Measurements from ENCODE around the gene P2RY6. TPM values are rescaled to one million over a fixed set of nuclear protein-coding genes. Genes with fewer than 3 reads are reported as not detected.

The P2RY6 gene
- total RNA-seq, 2 experiments from 2014 or later = not detected

DNA sequence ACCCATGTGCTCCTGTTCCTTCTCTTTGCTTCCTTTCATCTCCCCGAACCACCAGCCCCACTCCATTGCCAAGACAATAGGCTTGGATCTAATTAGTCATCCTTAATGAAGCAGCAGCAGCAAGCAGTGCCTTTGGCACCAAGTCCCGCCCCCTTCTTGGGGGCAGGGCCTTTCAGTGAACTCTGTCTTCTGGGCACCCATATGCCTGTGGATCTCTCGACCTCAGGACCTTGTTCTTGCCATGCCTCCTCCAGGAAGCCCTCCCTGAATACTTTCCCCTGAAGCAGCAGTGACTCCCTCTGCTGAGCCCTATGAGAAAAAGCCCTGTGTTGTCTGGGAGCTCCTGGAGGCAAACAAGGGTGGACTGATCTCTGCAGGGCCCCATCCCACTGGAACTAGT, 68.0 kb downstream of the P2RY6 start:
- Mint-ChIP-seq H3K4me3 (no peak overlapping the region), H3K27me3 (no peaks in the 10 kb centered on the region), H3K27ac (no peak overlapping the region), H3K36me3 (ENCODE audit: low read depth) (no peaks in the 10 kb centered on the region), H3K9me3 (no peaks in the 10 kb centered on the region), H3K4me1 (ENCODE audit: low read depth) (no peaks in the 10 kb centered on the region)
- ATAC-seq (no peak), DNase-seq (no peak)
- ChIA-PET POLR2A (interaction anchor here (1.2 kb wide), 1 partner anchor 22 kb away, joined by 3 read pairs; no protein-coding TSS in a partner anchor), CTCF (interaction anchor here (1.5 to 1.6 kb wide), 2 partner anchors 11 to 53 kb away, joined by 4 to 7 read pairs; no protein-coding TSS in a partner anchor)
- intact Hi-C loops (cut with micrococcal nuclease) = no loop called here
- TF ChIP-seq, protein P1, sequence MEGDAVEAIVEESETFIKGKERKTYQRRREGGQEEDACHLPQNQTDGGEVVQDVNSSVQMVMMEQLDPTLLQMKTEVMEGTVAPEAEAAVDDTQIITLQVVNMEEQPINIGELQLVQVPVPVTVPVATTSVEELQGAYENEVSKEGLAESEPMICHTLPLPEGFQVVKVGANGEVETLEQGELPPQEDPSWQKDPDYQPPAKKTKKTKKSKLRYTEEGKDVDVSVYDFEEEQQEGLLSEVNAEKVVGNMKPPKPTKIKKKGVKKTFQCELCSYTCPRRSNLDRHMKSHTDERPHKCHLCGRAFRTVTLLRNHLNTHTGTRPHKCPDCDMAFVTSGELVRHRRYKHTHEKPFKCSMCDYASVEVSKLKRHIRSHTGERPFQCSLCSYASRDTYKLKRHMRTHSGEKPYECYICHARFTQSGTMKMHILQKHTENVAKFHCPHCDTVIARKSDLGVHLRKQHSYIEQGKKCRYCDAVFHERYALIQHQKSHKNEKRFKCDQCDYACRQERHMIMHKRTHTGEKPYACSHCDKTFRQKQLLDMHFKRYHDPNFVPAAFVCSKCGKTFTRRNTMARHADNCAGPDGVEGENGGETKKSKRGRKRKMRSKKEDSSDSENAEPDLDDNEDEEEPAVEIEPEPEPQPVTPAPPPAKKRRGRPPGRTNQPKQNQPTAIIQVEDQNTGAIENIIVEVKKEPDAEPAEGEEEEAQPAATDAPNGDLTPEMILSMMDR (IDR thresholded peaks at IDR 0.05) = no peak

DNA sequence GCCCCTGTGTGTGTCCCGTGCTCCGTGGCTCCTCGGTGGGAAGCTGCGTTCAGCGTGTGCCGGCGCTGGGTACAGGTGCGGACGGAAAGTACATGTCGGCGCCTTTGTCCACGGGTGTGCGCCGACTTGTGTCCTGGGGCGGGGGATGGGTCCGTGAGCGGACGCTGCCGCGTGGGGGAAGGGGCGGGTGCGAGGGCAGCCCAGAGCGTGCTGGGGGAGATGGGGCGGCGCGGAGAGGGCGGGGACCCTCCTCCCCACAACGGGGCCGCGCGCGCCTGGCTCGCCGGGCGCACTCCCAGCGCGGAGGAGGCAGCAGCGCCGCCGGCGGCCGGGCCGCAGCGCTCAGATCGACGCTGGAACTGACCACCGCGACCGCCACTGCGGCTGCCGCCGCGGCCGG, 70.5 kb downstream of the P2RY6 start:
- Mint-ChIP-seq H3K9me3 (no peaks in the 10 kb centered on the region), H3K27ac (no peak overlapping the region), H3K4me1 (ENCODE audit: low read depth) (no peaks in the 10 kb centered on the region), H3K4me3 (no peak overlapping the region), H3K36me3 (ENCODE audit: low read depth) (no peaks in the 10 kb centered on the region), H3K27me3 (no peaks in the 10 kb centered on the region)
- TF ChIP-seq, protein P1 (IDR thresholded peaks at IDR 0.05) = no peak
- ChIA-PET CTCF (interaction anchor here (1.5 to 2.2 kb wide), 2 partner anchors 8 to 18 kb away, joined by 4 to 7 read pairs; no protein-coding TSS in a partner anchor), POLR2A (no interaction called here)
- no peak for ATAC-seq
- intact Hi-C loops (cut with micrococcal nuclease) = no loop called here
- DNase-seq = no peak

DNA sequence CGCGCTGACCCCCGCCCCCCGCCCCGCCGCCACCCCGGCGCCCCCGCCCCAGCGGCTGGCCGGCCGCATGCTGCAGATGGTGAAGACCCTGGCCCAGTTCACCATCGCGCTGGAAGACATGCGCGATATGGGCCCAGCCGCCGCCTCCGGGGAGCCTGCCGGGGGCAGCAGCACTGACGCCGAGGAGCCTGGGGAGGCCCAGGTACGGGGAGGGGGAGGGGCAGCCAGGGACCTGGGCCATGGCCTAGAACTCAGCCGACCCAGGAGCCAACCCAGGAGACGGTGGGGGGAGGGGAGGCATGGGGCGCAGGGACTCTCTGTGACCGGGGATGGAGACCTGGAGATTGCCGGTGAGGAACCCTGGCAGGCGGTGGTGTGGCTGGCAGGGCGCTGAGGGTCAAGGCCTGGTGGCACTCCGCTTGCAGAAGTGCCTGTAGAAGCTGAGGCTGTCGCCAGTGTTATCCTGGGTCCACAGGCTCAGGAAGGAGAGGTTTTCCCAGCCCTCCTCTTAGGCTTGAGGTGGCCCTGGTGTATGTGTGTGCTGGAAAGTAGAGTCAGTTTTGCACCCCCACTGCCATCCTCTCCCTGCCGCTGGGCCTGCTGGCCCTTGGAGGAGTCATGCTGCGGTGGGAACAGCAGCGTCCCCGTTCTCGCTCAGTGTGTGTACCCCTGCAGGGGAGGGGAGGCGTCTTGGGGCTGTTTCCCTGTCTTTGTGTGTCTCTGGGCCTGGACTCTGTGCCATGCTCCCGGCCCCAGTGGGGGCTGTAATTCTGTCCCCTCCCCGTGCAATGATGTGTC, 71.1 kb downstream of the P2RY6 start:
- no peak overlapping the region for H3K27ac Mint-ChIP-seq
- ChIA-PET CTCF (no interaction called here), POLR2A (no interaction called here)
- H3K4me1 Mint-ChIP-seq (ENCODE audit: low read depth) = no peaks in the 10 kb centered on the region
- TF ChIP-seq, protein P1 (IDR thresholded peaks at IDR 0.05) = no peak
- no peaks in the 10 kb centered on the region for H3K27me3 Mint-ChIP-seq
- H3K9me3 Mint-ChIP-seq = no peaks in the 10 kb centered on the region
- ATAC-seq = no peak
- intact Hi-C loops (cut with micrococcal nuclease) = no loop called here
- H3K36me3 Mint-ChIP-seq (ENCODE audit: low read depth) = no peaks in the 10 kb centered on the region
- H3K4me3 Mint-ChIP-seq = no peak overlapping the region
- DNase-seq = no peak

DNA sequence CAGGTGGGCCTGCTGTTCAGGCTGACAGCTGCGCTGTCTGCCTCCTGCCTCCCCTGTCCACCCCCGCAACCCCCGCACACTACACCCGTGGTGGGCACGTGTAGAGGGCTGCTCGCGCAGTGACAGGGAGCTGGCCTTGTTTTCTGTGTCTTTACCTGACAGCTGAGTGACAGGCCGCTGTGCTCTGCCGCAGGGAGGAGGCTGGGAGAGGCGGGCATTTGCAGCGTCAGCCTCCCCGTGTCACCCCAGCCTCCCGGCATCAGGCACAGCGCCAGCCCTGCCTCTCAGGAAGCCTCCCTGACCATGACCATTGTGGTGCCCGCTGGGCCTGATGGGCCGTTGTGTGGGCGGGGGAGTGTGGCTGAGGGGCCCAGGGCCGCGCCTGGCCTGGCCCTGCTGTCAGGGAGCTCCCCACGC, 72.1 kb downstream of the P2RY6 start:
- POLR2A ChIA-PET = no interaction called here
- CTCF ChIA-PET = interaction anchor here (1.6 kb wide), 1 partner anchor 8 kb away, joined by 4 read pairs; no protein-coding TSS in a partner anchor
- H3K4me1 Mint-ChIP-seq (ENCODE audit: low read depth) = no peaks in the 10 kb centered on the region

More for the DNA sequence above, 72.1 kb downstream of the P2RY6 start:
- H3K27ac Mint-ChIP-seq = no peak overlapping the region
- H3K27me3 Mint-ChIP-seq = no peaks in the 10 kb centered on the region
- DNase-seq (no peak), ATAC-seq (no peak)
- no peaks in the 10 kb centered on the region for H3K36me3 Mint-ChIP-seq (ENCODE audit: low read depth)
- no peaks in the 10 kb centered on the region for H3K9me3 Mint-ChIP-seq
- intact Hi-C loops (cut with micrococcal nuclease) = no loop called here
- TF ChIP-seq, protein P1 (IDR thresholded peaks at IDR 0.05) = no peak
- H3K4me3 Mint-ChIP-seq = no peak overlapping the region
